ENCODE data around the gene ROCK2.

Gene ROCK2

DNA sequence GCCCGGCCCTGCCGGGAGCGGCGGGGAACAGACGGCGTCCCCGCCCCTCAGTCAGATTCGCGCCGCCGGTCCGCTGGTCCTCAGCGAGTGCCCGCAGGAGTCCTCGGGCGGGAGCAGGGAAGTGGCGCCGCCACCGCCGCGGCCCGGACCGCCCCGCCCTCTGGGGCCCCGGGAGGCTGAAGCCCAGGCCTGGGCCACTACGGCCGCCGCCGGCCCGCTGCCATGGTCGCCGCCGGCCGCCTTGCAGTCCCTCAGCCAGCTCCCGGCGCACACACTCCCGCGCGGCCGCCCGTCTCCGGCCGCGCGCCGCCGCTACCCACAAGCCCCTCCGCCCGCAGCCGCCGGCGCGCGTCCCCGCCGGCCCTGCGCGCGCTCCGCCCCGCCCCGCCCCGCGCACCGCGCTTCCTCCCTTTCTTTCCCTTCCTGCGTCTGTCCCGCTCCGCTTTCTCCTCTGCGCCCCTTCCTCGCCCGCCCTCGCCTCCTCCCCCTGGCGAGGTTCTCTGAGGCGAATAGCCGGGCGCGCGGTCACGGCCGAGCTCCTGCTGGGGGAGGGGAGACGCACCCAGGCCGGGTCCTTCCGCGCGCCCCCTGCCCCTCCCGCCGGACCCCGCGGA lies at the start of gene ROCK2:
Gene ROCK2 (minus strand): TSS at position 295 of the 614 bp plus-strand sequence. CDS start 500 bp downstream, outside the sequence.
- DNase-seq (ENCODE audit: low read depth) = peak; percentile 47

DNA sequence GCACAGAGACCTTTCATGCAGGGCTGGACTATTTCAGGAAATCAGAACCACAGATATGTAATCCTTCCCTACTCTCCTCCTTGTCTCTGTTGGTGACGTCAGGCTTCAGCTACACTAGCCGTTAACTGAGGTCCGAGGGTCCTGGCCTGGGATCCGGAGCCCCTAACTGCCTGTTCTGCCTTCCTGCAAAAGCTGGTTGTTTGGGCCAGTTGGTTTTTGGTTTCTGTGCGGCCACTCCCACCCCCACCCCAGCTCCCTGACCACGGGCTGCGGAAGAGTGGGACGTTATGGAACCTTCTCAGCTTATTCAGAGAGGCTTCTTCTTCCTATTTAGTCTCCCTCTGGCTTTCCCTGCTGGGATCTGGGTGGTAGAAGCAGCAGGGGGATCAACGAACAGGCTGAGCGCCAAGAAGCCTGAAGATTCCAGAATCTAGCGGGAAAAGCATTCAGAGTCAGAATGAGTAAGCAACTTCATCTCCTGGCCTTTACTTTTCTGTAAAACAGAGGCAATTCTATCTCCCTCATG lies 49.3 kb upstream of the ROCK2 start:
- DNase-seq (ENCODE audit: low read depth) = no peak

DNA sequence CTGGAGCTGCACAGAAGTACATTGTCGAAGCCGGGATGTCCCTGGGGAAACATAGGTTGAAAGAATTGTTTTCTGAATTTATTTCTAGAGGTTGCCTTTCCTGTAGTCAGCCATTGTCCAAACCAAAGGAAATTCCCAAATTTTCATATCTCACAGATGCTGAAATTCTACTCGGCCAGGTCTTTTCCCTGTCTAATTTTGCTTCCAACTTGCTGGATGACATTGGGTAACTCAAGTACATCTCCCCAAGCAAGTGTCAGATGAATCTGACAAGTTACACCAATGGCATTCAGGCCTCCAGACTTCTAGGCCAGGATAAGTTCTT lies 47.5 kb upstream of the ROCK2 start:
- DNase-seq (ENCODE audit: low read depth) = no peak

DNA sequence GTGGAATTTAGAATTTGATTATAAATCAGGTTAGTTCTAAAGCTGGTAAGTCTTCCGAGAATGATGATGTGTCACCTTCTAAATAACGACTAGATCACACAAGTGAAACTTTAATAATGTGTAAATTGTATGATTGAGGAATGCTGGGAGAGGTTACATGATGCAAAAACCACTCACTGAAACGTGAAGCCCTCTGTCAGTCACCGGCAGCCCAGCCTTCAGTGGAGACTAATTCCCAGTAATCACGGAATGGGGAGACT lies 45.9 kb upstream of the ROCK2 start:
- DNase-seq (ENCODE audit: low read depth) = no peak

DNA sequence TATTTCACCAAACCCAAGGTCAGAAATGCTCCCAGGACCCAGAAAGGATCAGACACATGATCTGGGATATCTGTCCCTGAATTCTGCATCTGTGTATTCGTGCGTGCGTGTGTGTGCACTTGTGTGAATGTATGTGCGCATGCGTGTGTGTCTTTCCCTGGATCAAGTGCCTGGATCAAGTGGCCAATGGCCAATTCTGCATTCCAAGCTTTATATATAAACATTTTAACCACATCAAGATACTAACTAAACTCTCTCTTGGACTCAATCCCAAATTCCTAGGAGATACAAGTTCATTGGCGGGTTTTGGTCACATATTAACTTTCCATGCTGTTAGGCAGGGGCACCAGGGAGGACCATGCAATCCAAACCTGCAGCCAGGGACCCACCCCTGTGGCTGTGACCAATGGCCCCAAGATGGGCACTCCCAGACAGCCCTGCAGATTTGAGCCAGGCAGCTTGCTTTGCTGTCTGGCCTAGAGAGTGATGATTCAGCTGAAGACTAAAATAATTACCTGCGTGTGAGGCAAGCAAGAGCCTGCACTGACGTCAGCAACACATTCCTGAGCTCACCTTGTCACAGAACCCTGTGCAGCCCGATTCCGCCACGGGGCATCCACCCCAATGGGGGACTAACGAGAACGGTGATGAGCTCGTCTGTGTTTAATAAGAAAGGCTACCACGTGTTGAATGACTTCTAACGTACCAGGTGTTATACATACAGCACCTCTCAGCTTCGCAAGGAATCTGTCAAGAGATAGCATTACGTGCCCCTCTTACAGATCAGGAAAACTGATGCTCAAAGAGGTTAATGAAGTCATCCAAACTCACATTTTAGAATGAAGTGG lies 45.3 kb upstream of the ROCK2 start:
- no peak for DNase-seq (ENCODE audit: low read depth)

DNA sequence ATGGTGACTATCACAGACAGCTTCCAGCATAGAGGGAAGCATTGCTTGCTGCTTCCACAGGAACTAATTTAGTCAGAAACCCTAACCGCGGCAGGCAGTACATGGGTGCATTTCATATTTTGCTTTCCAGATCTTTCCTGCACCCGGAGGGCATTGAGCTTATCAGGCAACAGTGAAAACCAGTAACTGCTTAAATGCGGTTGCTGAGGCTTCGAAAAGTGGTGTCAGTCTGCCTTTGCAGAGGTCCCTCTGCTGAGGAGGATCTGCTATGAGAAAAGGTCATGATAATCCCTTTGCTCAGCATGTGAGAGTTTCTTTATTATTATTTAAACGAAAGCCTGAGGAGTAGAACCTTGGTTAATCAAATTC lies 44.6 kb upstream of the ROCK2 start:
- no peak for DNase-seq (ENCODE audit: low read depth)

DNA sequence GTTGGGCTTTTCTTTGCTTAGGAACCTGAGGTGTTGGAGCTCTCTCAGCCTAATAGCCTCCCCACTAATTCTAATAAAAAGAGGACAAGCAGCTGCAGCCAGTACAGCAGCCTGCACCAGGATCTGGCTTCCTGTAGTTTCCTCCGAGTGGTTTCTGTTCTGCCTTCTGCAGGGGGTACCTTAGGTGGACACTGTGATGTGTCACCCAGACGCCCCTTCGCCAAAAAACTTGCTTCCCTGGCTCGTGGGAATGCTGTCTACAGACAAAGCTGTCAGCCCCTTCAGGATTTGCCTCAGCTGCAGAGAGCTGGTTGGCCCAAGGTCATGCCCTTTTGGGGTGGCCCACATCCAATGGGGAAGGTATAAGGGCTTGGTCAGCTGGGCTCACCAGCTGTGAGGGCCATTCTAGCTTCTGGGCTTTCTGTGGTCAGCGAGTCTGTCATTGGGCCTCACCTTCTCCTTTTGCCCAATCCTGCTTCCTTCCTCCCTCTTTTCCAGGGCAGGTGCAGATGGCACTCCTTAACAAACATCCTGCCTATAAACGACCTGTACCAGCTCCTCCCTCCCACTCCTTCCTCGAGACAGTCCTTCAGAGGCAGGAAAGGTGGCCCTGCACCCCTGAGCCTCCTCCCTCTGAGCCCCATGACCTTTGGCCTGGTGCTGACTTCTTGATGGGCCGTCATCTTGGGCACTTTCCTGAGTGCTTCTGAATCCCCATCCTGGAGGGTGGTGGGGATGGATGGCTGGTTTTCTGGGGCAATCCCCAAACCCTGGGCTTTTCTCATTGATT lies 44.0 kb upstream of the ROCK2 start:
- no peak for DNase-seq (ENCODE audit: low read depth)

DNA sequence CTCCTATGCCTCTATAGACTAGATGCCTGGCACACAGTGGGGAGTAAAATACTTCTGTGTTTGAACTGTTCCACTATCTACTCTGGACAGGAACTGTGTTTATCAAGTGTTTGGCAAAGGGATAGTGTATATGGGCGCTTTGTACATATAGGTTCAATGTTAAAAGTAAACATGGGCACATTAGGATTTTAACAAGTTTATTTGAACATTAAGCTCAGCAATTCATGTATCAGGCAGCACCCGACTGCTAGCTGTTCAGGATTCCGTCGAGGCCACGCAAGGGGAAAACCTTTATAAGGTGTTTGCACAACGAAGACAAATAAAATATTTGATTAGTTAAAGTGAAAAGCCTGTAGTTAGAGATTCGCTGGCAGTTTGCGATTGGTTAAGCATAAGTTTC lies 43.4 kb upstream of the ROCK2 start:
- DNase-seq (ENCODE audit: low read depth) = no peak

DNA sequence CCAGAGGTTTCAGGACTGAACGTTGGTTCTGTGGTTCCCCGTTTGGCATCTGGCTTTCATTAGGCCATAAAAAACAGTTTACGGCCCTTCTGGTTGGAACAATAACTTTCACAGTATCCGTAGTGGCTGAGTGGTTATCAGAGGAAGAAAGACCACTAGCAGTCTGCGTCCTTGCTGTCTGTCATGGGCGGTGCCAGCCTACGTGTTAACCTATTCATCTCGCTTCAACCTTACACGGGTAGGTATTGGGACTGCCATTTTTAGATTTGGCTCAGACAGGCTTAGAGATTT lies 42.6 kb upstream of the ROCK2 start:
- DNase-seq (ENCODE audit: low read depth) = no peak

DNA sequence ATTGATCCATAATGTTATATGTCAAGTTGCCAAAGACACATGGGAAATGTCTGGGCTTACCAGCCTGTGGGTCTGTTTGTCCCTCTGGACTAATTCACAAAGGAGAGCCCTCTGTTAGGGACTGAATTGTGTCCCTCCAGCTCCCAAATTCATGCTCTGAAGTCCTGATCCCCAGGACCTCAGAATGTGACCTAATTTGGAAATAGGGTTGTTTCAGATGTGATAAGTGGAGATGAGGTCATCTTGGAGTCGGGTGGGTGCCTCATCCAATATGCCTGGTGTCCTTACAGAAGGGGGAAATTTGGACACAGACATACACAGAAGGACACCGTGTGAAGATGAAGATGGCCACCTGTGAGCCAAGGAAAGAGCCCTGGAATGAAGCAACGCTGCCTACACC lies 41.4 kb upstream of the ROCK2 start:
- DNase-seq (ENCODE audit: low read depth) = no peak

DNA sequence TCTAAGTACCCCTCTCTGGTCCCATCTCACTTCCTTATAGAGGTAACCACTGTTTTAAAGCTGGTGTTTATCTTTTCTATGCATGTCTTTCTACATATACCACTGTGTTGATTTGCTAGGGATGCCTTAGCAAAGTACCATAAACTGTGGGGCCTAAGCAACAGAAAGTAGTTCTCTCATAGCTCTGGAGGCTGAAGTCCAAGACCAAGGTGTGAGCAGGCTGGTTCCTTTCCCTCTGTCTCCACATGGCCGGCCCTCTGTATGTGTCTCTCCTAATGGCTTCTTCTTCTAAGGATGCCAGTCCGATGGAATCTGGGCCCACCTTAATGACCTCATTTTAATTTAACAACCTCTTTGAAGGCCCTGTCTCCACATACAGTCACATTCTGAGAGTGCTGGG lies 40.8 kb upstream of the ROCK2 start:
- DNase-seq (ENCODE audit: low read depth) = no peak

DNA sequence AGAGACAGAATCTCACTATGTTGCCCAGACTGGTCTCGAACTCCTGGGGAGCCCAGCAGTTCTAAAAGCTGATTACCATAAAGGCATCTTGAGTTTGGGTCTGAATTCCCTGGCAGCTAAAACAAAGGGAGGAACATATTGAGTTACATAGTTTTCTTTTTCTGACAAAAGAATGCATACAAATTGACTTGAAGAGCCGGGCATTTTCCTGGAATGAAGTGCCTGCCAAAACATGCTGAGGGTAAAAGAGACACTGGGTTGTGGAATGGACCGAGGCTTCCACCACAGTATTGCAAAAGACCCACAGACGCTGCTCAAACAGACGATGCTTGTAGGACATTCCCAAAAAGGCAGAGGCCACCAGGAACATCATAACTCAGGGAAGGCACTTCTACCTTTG lies 35.1 kb upstream of the ROCK2 start:
- DNase-seq (ENCODE audit: low read depth) = no peak

DNA sequence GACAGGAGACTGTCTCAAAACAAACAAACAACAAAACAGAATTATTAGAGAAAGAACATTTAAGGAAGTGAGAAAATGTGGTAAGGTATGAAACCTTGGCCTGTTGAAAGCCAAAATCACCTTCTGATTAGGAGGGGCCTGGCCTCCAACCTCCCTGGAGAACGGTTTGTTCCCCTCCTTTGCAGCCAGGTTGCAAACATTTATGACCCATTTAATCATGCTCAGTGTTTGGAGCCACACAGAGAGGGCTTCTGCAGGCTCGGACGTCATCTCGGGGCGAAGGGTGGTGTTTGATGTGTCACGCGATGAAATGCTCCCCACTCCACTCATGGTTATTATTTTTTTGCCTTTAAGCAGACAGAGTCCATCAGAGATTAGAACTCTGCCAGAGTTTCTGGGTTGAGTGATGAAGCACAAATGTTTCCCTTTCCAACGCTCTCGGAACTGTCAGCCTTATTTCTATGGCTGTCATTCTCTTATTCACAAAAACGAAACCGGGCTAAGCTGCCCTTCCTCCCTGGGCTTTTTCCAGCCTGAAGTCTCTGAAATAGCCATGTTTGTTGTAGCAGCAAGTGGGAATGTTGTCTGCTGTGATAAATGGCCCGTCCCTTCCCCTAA lies 33.6 kb upstream of the ROCK2 start:
- DNase-seq (ENCODE audit: low read depth) = no peak

DNA sequence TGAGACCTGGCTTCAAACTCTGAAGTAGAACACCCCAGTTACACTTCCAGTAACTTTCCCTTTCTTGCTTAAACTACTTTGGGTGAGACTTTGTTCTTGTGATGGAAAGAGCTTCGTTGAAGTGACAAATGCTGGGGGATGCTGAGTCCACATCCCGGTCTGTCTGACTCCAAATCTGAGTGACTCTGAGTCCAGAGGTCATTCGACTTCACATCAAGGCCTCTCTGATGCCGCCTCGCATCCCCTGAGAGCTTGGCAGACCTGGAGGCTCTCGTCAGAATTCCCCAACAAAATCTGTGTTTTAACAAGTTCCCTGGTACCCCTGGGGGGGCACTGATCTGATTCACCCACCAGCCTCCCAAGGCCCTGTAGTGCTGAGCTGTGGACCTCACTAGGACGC lies 31.6 kb upstream of the ROCK2 start:
- DNase-seq (ENCODE audit: low read depth) = no peak

DNA sequence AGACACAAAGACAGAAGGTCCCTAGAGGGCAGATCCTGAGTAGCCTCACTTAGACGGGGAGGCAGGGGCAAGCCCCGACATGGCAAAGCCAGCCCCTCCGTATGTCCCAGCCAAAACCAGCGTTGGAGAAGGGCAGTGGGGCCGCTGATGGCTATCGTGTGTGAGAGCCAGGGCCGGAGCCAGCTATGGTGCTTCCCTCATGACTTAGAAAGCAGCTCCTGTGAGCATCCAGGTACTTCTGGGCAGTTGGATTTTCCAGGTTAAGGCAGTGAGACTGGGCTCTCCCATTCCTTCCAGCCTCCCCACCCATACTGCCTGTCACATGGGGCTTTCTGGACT lies 31.2 kb upstream of the ROCK2 start:
- DNase-seq (ENCODE audit: low read depth) = no peak

DNA sequence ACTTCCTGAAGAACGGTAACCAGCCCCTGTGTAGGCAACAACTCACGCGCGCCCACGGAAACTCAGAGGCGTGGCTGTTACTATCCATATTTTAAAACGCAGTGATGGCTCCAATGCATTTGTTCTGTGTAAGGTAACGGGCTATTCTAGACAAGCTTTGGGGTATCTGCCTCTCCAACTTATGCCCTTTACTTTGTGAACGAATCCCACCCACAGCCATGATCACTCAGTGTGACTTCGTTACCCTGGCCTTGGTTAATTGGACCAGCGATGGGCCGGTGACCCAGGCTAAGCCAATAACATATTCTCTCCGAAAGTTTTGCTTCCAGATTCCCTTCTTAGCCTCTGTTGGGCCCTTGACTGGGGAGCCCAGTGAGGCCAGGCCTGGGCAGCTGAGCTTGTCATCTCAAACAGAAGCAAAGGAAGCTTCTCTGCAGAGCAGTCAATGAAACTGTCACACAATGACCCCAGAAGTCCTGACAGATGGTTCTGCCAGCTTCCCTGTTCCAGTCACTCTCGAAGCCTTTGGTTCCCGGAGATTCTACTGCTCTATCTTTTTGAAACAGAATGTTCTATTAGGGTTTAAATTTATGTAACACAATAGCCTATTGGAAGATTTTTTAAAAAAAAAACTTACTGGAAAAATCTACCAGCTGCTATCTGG lies 30.7 kb upstream of the ROCK2 start:
- DNase-seq (ENCODE audit: low read depth) = no peak

DNA sequence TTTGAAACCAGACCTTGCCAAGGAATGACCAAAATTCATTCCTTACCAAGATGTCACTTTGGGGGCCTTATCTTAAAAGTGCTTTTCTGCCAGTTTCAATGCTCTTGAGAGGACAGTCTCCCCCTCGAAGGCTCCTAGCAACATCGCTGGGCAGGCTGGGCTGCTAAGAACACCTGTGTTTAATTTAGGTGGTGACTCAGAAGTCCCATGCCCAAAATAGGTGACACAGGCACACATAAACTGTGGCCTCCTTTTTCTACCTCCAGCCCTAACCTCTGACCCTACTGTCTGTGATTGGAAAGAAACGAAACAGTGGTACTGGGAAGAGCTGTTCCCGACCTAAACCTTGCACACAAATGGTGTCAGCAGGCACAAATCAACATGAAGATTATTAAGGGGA lies 28.7 kb upstream of the ROCK2 start:
- no peak for DNase-seq (ENCODE audit: low read depth)

DNA sequence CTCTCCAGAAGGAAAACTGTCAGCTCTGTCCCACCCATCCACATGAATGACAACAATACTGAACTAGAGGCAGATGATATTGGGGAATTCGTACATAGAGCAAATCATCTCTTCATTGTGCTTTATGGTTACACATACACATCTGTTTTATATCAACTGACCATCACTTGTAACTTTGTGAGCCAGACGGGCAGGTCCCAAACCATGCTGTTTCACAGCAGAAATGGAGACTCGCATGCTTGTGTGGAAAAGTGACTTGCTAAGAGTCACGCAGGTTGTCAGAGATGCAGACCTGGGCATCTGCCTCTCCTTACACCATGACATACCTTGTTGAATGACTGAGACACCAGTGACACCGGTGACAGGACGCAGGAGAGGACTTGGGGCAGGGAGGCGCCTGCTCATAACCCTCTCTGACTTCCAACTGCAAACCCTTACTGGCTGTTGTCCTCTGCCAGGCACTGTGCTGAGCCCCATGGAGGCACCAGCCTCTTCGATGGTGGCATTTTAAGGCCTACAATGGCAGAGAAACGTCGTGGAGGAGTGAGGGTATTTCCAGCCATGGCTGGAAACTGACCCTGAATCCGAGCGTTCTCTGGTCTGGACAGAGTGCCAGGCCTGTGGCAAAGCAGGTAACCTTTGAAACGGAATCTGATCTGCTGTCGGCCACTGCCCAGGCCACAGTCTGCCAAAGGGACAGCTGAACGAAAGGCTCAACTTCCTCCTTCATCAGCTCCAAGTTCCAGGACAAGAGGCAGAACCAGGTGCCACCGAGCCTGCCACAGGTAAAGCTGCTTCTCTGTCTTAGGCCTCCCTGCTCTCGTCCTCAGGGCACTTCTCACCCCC lies 26.9 kb upstream of the ROCK2 start:
- no peak for DNase-seq (ENCODE audit: low read depth)

DNA sequence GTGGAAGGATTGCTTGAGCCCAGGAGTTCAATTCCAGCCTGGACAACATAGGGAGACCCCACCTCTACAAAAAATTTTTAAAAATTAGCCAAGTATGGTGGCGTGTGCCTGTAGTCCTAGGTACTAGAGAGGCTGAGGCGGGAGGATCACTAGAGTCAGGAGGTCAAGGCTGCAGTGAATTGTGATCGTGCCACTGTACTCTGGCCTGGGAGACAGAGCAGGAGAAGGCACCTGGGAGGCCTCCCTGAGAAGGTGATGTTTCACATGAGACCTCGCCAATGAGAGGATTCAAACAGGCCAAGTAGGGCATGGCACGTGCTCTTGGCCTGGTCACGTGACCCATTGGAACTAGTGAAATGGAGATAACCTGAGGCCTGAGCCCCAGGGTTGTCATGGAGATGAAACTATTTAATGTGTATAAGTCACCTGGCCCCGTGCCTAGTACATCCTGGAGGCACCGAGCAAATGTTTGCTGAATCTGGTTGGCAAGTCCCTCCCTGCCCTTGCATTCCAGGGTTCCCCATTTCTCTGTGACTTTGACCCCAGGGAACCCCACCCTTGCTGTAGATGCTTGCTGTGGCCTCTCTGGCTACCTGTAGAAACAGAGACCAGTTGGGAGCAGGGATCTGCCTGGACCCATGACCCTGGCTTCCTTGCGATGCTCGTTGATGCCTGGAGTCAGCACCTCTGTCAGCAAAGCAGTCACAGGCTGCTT lies 26.1 kb upstream of the ROCK2 start:
- no peak for DNase-seq (ENCODE audit: low read depth)

DNA sequence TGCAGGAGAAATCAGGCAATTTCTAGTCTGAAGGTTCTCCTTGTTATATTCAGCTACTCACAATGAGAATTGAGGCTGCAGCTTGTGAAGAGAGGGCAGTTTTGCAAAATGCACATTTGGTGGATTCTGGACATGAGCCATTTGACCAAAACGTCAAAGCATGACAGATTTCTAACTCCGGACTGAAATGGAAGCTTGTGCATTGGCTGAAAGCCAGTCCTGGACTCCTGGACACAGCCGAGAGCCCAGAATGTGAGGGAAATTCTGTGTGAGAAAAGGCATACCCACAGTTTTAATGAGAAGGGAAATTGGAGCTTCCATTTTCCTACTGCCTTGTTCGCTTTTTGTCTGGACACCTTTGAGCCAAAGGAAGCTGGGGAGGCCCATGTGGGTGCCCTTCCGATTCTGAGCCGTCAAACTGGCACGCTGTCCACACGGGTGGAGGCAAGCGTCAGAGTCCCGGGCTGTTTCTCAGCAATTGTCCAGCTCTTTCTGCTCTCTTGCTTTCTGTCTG lies 23.7 kb upstream of the ROCK2 start:
- no peak for DNase-seq (ENCODE audit: low read depth)
